ENCODE results near the gene ANKK1.

ANKK1 gene

GRCh38 chr11:113408206-113408605 is 20.6 kb downstream of the ANKK1 start:
- peaks cover 8% of the 10 kb centered on the region for H3K27me3 Mint-ChIP-seq
- H3K9me3 Mint-ChIP-seq = no peaks in the 10 kb centered on the region
- no peaks in the 10 kb centered on the region for H3K4me1 Mint-ChIP-seq
- H3K4me3 Mint-ChIP-seq = no peak overlapping the region
- no peak overlapping the region for H3K27ac Mint-ChIP-seq
- H3K36me3 Mint-ChIP-seq = no peaks in the 10 kb centered on the region
- ATAC-seq (ENCODE audit: low read depth) (no peak), DNase-seq (ENCODE audit: low spot score in 2 of 2) (no peak)

DNA sequence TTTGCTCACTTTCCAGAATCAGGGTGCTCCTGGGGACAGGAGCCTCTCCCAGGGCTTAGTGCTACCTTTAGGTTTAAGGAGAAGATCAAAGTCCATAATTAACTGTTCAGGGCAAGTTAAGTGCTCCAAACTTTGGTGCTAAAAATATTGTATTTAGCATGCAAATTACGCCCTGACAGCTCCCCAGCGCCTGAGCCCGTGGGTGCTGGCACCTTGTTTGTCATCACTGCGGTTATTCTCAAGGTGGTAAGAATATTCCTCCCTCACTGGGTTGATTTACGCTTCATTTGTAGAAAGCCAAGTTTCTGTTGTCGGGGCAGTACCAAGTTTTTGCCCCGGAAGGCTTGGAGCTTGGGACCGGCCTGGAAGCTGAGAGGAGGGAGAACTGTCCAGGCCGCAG is 21.3 kb downstream of the ANKK1 start:
- Mint-ChIP-seq H3K4me3 (no peak overlapping the region), H3K27me3 (peaks cover 6% of the 10 kb centered on the region), H3K4me1 (no peaks in the 10 kb centered on the region), H3K36me3 (no peaks in the 10 kb centered on the region), H3K27ac (no peak overlapping the region), H3K9me3 (no peaks in the 10 kb centered on the region)
- no peak for ATAC-seq (ENCODE audit: low read depth)
- DNase-seq (ENCODE audit: low spot score in 2 of 2) = no peak

DNA sequence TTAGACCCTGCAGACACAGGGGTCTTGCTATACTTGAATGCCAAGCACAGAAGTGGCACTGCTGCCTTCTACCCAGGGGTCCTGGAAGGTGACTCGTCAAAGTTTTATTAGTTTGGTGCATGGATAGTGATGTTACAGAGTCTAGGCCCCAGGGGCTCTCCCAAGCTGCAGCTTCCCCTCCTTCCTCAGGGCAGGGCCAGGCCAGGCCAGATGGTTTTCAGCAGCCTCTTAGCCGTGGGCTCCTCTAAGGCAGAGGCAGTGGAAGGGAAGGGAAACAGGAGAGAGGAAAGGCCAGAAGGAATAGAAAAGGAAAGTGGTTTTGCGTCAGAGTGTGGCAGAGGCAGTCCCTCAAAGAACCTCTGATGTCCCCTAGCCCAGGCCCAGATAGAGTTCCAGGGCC is 21.9 kb downstream of the ANKK1 start:
- DNase-seq (ENCODE audit: low spot score in 2 of 2) = no peak
- no peaks in the 10 kb centered on the region for H3K36me3 Mint-ChIP-seq
- peaks cover 6% of the 10 kb centered on the region for H3K27me3 Mint-ChIP-seq
- no peak overlapping the region for H3K27ac Mint-ChIP-seq
- H3K4me3 Mint-ChIP-seq = no peak overlapping the region
- no peak for ATAC-seq (ENCODE audit: low read depth)
- H3K9me3 Mint-ChIP-seq = no peaks in the 10 kb centered on the region
- no peaks in the 10 kb centered on the region for H3K4me1 Mint-ChIP-seq

- ATAC-seq (ENCODE audit: low read depth) (no peak), DNase-seq (ENCODE audit: low spot score in 2 of 2) (no peak)
- H3K4me1 Mint-ChIP-seq = peaks cover 3% of the 10 kb centered on the region
- H3K4me3 Mint-ChIP-seq = no peak overlapping the region
- H3K36me3 Mint-ChIP-seq = no peaks in the 10 kb centered on the region
- H3K27me3 Mint-ChIP-seq = peaks cover 8% of the 10 kb centered on the region
- peaks cover 2% of the 10 kb centered on the region for H3K9me3 Mint-ChIP-seq
- no peak overlapping the region for H3K27ac Mint-ChIP-seq
These were observed 23.0 kb downstream of the ANKK1 start for GRCh38 chr11:113410414-113411135.

- no peaks in the 10 kb centered on the region for H3K36me3 Mint-ChIP-seq
- H3K4me1 Mint-ChIP-seq = peaks cover 3% of the 10 kb centered on the region
- ATAC-seq (ENCODE audit: low read depth) (no peak), DNase-seq (ENCODE audit: low spot score in 2 of 2) (no peak)
- H3K27ac Mint-ChIP-seq = no peak overlapping the region
- peaks cover 8% of the 10 kb centered on the region for H3K27me3 Mint-ChIP-seq
- no peak overlapping the region for H3K4me3 Mint-ChIP-seq
- H3K9me3 Mint-ChIP-seq = peaks cover 2% of the 10 kb centered on the region
These were observed 24.0 kb downstream of the ANKK1 start for GRCh38 chr11:113411536-113411935.

DNA sequence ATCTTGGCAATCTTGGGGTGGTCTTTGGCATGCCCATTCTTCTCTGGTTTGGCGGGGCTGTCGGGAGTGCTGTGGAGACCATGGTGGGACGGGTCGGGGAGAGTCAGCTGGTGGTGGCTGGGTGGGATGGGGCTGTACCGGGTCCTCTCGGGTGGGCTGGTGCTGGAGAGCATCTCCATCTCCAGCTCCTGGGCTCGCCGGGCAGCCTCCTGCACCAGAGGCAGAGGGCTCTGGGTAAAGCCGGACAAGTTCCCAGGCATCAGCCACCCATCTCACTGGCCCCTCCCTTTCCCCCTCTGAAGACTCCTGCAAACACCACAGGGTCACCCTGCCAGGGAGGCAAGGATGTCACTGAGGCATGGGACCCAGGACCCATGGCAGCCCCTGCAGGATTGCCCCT is 25.1 kb downstream of the ANKK1 start:
- no peaks in the 10 kb centered on the region for H3K36me3 Mint-ChIP-seq
- H3K27me3 Mint-ChIP-seq = peaks cover 8% of the 10 kb centered on the region
- no peak overlapping the region for H3K27ac Mint-ChIP-seq
- H3K9me3 Mint-ChIP-seq = peaks cover 2% of the 10 kb centered on the region
- no peak overlapping the region for H3K4me3 Mint-ChIP-seq
- H3K4me1 Mint-ChIP-seq = peaks cover 3% of the 10 kb centered on the region
- ATAC-seq (ENCODE audit: low read depth) (no peak), DNase-seq (ENCODE audit: low spot score in 2 of 2) (no peak)

DNA sequence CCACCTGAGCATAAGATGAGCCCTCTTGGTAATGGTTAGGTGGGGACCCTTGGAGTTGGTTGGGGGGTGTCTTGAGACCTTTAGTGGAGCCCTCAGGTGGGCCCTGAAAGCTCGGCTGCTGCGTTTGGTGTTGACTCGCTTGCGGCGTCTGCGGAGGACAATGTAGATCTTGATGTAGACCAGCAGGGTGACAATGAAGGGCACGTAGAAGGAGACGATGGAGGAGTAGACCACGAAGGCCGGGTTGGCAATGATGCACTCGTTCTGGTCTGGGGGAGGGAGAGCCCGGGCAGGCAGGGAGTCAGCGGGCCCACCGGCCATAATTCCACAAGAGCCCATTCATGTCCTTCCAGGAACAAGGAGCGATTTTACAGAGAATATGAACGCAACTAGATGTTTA is 27.8 kb downstream of the ANKK1 start:
- DNase-seq (ENCODE audit: low spot score in 2 of 2) (no peak), ATAC-seq (ENCODE audit: low read depth) (no peak)
- peaks cover 8% of the 10 kb centered on the region for H3K27me3 Mint-ChIP-seq
- no peak overlapping the region for H3K4me3 Mint-ChIP-seq
- H3K4me1 Mint-ChIP-seq = peaks cover 3% of the 10 kb centered on the region
- H3K27ac Mint-ChIP-seq = no peak overlapping the region
- H3K36me3 Mint-ChIP-seq = no peaks in the 10 kb centered on the region
- peaks cover 2% of the 10 kb centered on the region for H3K9me3 Mint-ChIP-seq

DNA sequence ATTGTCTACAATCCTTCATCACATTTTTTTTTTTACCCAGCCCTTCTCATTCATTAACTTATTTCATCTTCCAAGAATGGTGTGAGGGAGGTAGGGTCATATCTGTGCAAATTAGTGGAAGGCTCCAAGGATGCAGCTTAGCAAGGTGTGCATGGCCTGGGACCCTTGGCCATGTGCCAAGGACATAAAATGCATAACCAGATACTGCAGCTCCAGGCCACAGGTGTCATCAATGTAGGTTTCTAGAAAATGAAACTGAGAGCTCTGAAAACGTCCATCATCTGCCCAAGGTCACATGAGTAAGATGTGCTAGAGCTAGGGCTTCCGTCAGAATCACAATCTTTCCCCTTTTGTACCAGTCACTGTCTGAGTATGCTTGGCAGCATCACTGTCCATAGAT is 29.8 kb downstream of the ANKK1 start:
- no peak for DNase-seq (ENCODE audit: low spot score in 2 of 2)
- H3K27me3 Mint-ChIP-seq = peaks cover 9% of the 10 kb centered on the region
- no peak overlapping the region for H3K27ac Mint-ChIP-seq
- no peak for ATAC-seq (ENCODE audit: low read depth)
- H3K4me3 Mint-ChIP-seq = no peak overlapping the region
- peaks cover 3% of the 10 kb centered on the region for H3K4me1 Mint-ChIP-seq
- H3K9me3 Mint-ChIP-seq = peaks cover 2% of the 10 kb centered on the region
- no peaks in the 10 kb centered on the region for H3K36me3 Mint-ChIP-seq

GRCh38 chr11:113419454-113420003 is 31.9 kb downstream of the ANKK1 start:
- Mint-ChIP-seq H3K27ac (no peak overlapping the region), H3K4me1 (peaks cover 3% of the 10 kb centered on the region), H3K27me3 (peaks cover 9% of the 10 kb centered on the region), H3K36me3 (no peaks in the 10 kb centered on the region), H3K4me3 (no peak overlapping the region), H3K9me3 (peaks cover 2% of the 10 kb centered on the region)
- ATAC-seq (ENCODE audit: low read depth) = no peak
- no peak for DNase-seq (ENCODE audit: low spot score in 2 of 2)

- Mint-ChIP-seq H3K27me3 (peaks cover 7% of the 10 kb centered on the region), H3K9me3 (no peaks in the 10 kb centered on the region), H3K4me1 (no peaks in the 10 kb centered on the region), H3K27ac (no peak overlapping the region), H3K4me3 (no peak overlapping the region), H3K36me3 (no peaks in the 10 kb centered on the region)
- DNase-seq (ENCODE audit: low spot score in 2 of 2) (no peak), ATAC-seq (ENCODE audit: low read depth) (no peak)
These were observed 33.2 kb downstream of the ANKK1 start for GRCh38 chr11:113420808-113421207.

- H3K4me3 Mint-ChIP-seq = no peak overlapping the region
- H3K27me3 Mint-ChIP-seq = no peaks in the 10 kb centered on the region
- H3K36me3 Mint-ChIP-seq = no peaks in the 10 kb centered on the region
- no peak overlapping the region for H3K27ac Mint-ChIP-seq
- no peaks in the 10 kb centered on the region for H3K9me3 Mint-ChIP-seq
- no peak for ATAC-seq (ENCODE audit: low read depth)
- H3K4me1 Mint-ChIP-seq = no peaks in the 10 kb centered on the region
- DNase-seq (ENCODE audit: low spot score in 2 of 2) = no peak
These were observed 39.1 kb downstream of the ANKK1 start for GRCh38 chr11:113426686-113427085.

DNA sequence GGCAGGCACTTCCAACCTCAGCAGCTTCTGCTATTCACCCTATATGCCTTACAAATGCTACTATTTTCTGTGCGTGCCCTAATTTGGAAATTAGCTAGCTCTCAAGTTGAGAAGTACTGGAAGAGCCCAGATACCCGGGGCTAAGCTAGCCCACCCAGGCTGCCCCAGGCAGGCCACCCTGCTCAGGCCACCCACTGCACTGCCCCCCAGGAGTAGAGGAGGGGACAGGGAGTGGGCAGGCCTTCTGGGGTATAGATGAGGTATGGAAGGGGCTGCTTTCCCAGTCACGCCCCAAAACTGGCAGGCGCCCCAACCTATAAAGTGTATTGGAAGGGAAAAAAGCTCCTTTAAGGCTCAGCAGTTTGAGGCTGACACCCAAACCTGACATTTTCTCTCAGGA is 44.2 kb downstream of the ANKK1 start:
- no peaks in the 10 kb centered on the region for H3K9me3 Mint-ChIP-seq
- H3K4me3 Mint-ChIP-seq = no peak overlapping the region
- H3K27me3 Mint-ChIP-seq = peaks cover 6% of the 10 kb centered on the region
- no peaks in the 10 kb centered on the region for H3K4me1 Mint-ChIP-seq
- DNase-seq (ENCODE audit: low spot score in 2 of 2) = no peak
- no peak for ATAC-seq (ENCODE audit: low read depth)
- H3K36me3 Mint-ChIP-seq = no peaks in the 10 kb centered on the region
- no peak overlapping the region for H3K27ac Mint-ChIP-seq

DNA sequence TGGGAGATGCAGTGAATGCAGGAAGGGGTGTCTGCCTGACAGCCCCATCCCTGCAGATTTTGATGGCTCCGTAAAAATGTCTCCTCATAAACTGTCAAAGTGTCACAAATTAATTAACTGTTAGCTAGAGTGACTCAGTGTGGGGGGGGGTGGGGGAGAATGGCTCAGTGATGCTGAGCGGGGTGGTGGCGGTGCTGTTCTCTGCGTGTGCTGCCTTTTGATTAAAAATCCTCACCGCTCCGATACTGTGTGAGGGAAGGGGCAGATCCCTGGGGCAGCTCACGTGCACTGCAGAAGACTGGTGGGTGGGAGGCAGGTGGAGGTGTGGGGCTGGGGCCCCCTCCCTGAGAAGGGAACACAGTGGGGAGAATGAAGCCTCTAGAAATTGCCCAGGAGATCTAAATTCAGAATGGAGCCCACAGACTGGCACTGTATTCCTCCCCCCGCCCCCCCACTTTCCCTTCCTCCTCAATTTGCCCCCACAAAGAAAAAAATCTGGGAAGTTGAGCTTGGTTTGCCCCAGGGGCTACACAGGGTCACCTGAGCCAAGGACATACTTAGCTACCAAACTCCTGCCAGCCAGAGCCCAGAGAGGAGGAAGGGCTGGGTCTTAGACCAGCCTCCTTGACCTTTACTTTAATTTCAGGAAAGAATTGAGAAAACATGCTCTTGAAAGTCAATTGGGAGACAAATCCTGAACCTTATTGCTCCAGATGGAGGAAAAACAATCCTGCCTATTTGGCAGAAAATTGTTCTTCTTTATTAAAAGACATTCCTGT is 47.8 kb downstream of the ANKK1 start:
- ATAC-seq (ENCODE audit: low read depth) = no peak
- no peaks in the 10 kb centered on the region for H3K36me3 Mint-ChIP-seq
- peaks cover 6% of the 10 kb centered on the region for H3K27me3 Mint-ChIP-seq
- no peak for DNase-seq (ENCODE audit: low spot score in 2 of 2)
- H3K27ac Mint-ChIP-seq = no peak overlapping the region
- no peaks in the 10 kb centered on the region for H3K4me1 Mint-ChIP-seq
- no peak overlapping the region for H3K4me3 Mint-ChIP-seq
- no peaks in the 10 kb centered on the region for H3K9me3 Mint-ChIP-seq

- no peak for DNase-seq (ENCODE audit: low spot score in 2 of 2)
- no peaks in the 10 kb centered on the region for H3K4me1 Mint-ChIP-seq
- no peak overlapping the region for H3K27ac Mint-ChIP-seq
- no peaks in the 10 kb centered on the region for H3K36me3 Mint-ChIP-seq
- H3K27me3 Mint-ChIP-seq = peaks cover 6% of the 10 kb centered on the region
- H3K4me3 Mint-ChIP-seq = no peak overlapping the region
- ATAC-seq (ENCODE audit: low read depth) = no peak
- H3K9me3 Mint-ChIP-seq = no peaks in the 10 kb centered on the region
These were observed 49.2 kb downstream of the ANKK1 start for GRCh38 chr11:113436672-113437252.
